DMS53 treated with DMSO at 0.1 percent for 48 hours (cell line): Measurements from ENCODE around the gene VWF.

Source experiments
- DNase-seq: peaks from one replicate; lab custom pipeline; 2025; ENCODE audit not compliant: unreplicated experiment; lab: John Stamatoyannopoulos, UW

VWF gene

DNA sequence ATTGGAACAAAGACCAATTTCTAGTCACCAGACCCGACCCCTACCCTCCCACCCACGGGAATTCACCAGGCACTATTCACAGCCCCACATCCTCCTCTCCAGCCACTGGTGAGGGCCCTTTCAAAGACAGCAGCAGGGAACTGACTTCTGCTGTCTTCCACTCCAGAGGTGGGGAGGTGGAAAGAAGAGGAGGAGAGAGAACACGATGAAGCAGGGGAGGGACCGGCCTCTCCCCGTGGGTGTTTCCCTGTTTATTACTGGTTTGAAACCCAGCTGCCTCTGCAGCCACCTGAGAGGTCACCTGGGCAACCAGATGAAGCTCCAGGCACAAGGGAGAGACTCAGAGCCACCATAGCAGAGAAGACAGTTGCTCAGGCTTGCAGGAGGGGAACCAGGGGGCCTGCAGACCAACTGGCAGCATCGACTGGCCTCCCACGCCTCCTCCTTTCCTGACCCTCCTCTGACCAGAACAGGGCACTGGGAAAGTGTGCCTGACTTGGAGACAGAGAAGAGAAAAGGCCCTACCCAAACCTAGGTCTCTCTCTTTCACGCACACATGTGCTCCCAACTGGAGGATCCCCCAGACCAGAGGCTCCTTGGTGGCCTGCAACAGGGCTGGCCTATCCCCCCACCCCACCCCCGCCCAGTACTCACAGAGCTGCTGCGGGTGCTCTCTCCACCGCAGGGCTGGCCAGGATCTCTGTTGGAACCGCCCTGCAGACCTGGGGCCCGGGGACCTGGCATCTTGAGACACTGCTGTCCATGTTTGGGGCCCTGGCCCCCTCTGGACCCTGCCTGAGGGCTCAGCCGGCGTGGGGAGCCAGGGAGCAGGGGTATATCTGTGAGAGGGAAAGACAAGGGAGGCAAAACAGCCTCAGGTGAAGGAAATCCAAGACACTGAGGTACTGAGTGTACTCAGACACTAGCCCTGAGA lies 202.2 kb downstream of the VWF start:
- DNase-seq: no peak

DNA sequence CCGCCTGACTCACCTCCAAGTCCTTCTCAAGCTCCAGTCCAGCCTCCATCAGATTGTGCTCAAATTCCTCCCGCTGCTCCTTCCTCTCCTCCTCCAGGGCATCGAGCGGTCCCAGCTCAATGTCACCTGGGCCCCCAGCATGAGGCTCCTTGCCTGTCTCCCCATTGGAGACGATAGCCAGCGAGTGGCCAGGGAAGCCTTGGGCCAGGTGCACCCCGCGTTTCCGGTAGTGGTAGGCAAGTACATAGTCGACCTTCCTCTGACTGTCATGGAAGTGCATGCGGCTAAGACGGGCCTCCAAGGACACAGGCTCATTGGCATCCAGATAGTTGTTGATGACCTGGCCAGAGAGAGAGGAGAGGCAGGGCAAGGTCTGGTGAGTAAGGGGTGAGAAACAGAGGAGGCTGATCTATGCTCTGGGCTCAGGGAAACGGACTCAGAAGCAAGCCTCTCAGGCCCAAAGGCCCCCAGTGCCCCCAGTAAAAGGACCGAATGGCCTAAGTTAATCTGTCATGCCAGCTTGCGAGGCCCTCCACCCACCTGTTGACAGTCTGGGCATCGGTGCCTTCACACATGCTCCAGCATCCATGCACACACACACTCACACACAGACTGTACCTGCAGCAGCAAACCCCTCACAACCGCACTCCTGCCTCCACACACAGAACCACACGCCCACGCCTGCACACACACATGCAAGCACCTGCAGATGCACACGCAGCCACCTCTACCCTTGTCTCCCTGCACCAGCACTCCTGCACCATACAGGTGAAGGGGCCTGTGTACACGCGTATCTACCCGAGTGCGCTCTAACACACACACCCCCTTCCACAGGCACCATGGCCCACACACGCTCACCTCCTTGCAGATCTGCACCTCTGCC lies 203.2 kb downstream of the VWF start:
- DNase-seq: no peak

DNA sequence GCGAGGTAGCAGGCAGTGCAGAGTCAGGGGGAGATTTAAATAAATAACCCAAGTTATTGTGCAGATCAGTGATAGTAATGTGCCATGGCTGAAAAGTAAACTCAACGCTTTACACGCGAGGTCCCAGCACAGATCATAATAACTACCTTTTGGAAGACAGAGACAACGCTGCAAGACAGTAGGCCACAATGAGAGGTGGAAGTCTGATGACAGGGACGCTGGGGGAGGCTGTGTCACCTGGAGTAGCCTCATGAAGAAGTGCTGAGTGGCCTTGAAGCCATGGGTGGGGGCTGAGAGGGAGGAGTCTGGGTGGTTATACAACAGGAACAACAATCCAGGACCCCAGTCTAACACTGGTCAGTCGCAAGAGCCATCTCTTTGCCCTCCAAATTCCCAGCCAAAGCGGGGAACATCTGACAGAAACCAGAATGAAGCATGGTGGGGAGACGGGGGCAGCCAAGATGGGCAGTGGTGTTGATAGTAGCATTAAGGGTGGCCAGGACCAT lies 207.6 kb downstream of the VWF start:
- DNase-seq: no peak

DNA sequence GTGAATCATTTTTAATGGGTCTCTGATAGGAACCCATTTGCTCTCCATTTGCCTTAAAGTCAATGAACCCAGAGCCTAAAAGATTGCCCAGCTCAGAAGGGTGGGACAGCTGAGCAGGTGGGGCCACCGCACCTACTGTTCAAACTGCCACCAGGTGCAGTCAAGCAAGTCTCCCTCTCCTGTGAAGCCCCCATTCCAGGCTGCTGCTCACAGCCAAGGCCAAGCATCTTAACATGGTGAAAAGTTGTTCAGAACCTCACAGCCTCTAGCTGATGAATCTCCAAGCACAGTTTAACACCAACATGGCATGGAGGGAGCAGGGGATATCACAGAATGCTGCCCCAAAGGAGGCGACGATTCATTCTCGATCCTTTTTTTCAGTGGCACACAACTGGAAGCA lies 209.0 kb downstream of the VWF start:
- DNase-seq: no peak

DNA sequence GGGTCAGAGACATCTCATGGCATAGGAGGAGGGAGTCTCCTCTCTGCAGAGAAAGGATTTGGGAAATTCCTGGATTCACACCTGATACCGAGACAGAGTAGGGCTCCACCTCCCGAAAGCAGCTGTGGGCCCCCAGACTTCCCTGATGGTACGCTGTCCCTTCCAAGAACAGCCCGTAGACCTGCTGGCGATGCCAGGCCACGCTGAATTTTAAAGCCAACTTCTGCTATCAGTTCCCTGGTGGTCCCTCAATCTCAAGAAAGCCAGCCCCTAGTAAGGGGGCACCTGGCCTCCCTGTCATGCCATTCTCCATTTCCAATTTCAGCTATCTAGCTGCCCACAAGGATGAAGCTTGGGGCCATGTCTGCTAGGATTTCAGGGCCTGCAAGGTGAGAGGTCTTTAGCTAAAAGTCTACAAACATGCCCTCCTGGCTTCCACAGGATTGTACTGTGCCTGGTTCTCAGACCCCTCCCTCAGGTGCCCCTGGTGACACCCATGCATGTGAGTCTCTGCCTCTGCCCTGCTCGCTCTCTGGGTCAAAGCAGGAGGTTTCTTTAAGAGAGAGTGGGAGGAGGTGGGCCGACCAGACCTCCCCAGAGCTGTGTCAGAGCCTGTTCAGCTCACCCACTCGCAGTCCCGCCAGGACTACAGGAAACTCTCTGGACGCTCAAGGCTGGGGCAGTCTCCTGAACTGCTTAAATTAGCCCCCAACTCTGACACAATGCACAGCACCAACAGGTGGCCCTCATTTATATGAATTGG lies 209.9 kb downstream of the VWF start:
- no peak for DNase-seq

DNA sequence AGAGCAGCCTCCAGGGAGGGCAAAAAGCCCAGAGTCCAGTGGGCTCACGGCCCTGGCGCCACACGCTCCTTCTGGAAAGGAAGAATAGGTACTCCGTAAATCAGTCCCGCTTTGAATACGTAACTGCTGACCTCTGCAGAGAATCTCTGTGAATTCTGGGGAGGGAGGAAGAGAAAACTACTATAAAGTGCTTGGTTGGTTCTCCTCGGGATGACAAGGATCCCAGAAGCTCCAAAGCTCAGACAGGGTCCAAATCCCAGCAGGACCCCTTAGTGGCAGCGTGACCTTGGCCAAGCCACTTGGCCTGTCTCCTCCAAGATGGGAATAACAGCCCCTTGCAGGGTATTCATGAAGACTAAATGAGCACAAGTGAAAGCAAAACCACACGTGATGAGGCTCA lies 211.1 kb downstream of the VWF start:
- DNase-seq: no peak

DNA sequence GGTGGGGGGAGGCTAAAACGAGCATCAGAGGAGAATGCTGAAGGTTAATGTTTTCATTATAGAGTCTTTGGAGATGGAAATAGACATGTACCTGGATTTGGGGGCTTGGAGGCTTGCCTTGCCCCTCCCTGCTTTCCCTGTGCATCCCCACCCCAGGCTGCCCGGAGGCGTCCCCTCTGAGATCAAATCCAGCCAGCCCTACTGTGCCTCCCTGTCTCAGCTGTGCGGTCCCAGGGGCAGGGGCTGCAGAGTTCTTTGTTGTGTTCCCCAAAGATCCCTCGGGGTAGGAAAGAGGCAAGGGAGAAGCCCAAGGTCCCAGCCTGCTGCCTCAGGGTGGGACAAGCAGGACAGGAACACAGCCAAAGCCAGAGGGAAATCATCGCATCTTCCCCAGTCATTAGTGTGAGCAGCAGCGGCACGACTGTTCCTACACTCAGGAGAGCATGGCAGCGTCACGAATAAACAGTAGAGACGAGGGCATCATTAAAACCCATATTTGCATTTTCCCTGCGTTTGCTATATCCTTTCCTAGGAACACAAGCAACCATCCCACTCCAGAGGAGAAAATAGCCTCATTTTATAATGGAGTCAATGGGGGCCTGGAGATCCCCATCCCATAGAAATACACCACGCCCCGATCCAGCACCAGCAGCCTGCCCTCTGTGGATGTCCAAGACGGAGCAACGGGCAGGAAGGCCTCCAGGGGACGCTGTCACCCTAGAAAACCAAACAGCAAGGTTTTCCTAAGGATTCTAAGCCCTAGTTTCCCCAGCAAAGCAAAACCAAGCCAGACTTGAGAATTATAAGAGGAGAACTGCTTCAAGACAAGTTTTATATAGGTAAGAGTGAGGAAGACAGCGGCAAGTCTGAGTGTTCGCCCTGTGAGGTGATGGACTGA lies 211.8 kb downstream of the VWF start:
- DNase-seq: no peak

DNA sequence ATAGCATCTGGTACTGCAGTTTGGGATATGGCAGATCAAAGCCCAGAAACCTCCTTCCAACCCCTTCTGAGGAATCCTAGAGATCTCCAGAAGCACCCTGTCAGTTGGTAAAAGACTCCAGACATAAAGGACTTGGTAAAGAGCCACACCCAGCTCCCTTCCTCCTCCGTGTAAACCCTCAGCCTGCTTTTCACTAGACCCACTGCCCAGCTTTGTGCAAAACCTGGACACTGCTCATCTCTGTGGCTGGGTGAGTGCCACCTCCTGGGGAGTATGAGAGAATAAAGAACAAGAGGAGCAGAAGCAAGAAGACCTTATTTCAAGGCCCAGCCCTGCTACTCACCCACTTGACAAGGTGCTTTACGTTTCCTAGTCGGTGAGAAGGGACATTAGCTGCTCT lies 212.5 kb downstream of the VWF start:
- DNase-seq: no peak

DNA sequence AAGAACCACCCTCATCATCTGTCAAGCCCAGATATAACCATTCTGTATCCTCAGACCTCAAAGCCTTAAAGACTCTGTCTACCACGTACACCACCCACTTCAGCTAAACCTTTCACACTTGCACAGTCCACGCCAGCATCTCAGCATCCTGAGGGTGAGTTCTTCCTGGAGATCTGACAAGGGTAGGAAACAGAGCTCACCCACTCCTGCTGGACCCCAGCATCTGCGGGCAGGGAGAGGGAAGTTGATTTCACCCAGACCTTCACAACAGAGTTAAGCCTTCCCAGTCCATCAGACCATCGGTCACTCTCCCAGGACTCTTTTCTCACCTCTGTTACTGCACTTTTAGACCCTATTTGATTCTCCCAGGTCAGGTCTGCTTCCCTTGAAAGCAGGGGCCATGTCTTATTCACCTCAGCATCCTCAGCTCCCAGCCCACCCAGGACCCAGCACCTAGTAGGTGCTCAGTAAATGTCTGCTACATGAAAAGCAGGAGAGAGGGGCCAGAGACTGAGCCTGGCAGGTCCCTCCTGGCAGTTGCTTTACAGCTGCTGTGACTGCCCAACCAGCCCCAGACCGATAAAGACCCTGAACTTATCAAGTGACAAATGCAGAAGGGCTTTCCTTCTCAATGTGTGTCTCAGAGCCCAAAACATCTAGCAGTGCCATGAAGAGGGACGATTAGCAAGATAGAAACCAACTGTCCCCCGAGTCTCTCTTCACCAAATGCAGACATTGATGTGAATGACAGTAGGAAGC lies 213.5 kb downstream of the VWF start:
- DNase-seq: no peak

DNA sequence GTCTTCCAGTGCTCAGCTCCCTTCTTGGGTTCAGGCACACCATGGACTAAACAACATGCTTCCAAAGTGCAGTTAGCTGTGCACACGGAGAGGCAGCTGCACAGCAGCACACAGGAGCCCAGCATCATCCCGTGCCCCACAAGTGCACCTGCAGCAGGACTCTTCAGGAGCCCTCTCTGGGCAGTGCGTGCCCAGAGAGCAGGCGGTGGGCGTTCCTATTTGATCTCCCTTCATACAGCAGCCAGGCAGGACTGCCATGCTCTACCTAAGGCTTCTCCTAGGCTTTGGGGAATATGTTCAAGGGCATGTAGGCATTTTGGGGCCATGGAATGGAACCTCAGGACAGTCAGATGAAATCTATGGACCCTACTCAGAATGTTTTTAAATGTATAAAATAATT lies 214.9 kb downstream of the VWF start:
- DNase-seq: no peak

DNA sequence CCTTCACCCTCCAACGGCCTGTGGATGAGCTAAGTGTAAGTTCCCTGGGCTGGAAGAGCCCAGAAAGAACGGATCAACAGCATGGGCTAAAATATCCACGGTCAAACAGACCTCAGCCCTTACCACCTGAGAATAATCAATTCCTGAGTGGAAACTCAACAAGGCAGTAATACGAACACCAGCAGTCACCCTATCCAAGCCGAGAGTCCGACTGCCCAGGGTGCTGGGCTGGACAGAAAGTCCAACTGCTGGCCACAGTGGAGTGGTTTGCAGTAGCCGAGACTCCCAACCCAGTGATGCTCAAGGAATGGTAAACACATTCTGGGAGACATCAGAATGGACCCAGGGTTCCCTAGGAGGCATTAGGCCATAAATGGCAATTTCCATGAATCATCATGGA lies 216.2 kb downstream of the VWF start:
- no peak for DNase-seq

DNA sequence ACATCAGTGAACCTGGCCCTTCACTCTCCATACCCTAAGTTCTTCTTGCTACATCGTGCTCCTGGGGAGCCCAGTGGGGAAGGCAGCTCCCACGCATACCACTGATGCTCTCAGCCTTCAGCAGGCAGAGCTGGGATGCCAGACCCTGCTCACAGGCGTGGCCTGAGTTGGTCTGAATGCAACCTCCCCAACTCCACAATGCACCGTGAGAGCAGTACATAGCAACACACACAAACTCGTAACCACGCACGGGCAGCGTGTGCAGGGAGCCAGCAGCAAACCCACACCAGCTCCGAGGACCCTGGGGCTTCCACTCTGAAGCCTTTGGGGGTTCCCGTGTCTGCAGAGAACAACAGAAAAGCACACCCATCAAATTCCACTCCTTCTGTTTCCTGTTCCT lies 216.7 kb downstream of the VWF start:
- no peak for DNase-seq

DNA sequence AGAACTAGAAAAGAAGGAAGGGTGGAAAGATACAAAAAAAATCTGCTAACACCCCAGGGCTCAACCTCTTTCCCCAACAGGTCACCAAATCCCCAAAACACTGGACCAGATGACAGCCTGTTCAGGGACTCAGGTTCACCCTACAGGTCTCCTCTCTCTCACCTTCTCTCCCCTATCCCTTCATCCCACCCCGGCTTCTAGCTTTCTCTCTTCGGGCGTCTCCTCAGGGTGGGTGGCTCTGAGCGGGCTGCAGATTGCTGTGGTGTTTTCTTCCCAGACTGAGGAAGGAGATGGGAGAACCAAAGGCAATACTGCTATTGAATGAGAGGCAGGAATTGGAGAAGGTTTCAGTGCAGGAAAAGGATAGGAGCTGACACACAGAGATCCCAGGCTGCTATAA lies 218.7 kb downstream of the VWF start:
- DNase-seq: no peak

DNA sequence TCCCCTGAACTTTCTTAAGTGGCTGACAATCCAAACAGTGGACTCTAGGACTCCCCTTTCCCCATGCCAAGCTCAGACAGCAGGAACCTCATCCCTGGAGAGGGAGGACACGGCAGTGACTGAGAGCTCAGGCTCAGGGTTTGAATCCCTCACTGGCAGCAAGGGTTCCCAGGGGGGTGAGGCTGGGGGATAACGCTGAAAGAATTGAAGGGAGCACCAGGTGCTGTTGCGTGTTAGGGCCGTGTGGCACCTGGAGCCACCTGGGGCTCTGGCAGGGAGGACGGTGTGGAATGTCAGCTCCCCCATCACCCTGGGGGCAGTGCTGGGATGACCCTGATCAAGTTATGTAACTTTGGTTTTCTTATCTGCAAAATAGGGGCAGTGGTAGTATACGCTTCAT lies 219.5 kb downstream of the VWF start:
- no peak for DNase-seq

DNA sequence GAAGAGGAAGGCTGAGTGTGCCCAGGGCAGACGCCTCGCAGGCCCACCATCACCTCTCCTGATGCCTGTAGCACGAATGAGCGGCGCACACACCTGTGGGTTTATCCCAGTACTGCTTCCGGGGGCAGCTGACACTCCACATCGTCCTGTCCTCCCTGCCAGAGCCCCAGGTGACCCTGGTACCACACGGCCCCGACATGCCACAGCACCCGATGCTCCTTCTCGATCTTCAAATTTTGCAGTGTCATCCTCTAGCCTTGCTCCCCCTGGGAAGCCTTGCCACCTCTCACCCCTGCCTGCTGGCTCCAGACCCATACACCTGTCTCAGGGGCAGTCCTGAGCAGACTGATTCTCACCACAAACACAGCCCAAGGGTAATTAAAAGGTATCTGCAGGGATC lies 220.0 kb downstream of the VWF start:
- no peak for DNase-seq

DNA sequence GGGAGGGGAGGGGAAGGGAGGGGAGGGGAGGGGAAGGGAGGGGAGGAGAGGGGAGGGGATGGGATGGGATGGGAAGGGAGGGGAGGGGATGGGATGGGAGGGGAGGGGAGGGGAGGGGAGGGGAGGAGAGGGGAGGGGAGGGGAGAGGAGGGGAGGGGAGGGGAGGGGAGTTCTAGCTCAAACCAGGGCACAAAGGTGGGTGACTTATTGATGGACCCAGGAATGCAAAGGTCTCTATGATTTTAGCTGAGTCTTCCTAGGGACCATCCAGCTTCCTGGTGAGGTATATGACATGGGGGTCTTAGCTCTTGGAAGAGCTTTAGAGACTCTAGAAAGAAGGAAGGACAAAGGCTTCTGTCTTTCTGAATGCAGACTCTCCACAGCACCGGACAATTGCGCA lies 221.7 kb downstream of the VWF start:
- DNase-seq: no peak

DNA sequence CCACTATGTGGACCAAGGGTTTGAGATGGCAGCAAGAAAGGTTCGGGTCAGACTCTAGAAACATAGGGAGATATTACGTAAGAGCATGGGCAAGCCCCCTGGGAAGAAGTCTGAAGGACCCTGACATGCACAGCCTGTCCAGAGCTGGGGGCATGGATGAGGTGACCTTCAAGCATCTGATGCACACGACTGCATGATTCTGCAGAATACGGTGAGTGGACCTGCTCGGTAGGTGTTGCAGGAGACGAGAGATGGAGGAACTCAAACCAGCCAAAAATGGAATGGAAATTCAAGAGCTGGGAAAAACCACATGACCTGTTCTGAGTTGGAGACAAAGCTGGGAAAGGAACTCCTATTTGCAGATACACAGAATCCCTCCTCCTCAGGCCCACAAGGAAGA lies 223.1 kb downstream of the VWF start:
- no peak for DNase-seq

DNA sequence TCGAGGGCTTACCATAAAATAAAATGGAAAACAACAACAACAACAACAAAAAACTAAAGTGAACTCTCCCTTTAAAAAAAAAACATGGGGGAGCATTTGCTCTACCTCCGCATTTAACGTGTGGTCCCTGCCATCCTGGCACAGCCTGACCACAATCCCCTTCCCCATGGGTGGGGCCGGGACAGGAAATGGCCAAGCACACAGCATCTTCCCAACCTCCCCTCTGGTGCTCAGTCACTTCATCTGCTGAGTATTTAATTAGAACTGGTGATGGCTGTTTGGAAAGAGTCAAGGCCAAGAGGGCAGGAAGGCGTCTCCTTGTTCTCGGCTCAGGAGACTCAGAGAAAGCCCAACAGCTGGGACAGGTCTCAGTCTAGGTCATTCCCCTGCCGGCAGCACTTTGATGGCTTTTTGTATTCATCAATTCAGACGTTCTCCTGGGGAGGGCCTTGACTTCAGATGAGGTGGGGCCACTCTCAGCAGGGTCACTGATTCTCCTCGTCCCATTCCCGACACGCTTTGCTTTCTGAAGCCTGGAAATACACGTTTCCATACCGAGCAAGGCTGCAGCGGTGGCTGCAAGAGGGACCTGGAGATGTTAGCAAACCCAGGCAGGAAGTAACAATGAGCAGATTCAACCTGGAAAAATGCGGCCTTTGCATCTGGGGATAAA lies 223.8 kb downstream of the VWF start:
- DNase-seq: no peak

DNA sequence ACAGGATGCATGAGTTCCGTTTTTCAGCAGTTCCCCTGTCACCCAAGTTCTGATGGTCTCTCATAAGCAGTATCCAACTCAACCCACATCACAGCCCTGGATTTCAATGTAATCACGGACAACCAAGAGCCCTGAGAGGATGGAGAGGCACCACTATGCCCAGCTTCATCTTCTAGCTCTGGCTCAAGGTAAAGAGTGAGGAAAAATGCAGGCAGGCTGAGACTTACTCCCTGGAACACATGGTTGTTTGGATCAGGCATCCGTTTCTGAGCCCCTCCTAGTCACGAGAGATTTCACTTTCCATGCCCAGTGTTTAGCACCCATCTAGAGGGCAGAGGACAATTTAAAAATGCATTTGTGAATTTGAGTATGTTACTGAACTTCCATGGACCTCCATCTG lies 224.4 kb downstream of the VWF start:
- DNase-seq: no peak
